GM18519 (cell line): Measurements from ENCODE around the gene IFI27L1.
A peak's percentile ranks its signal among the peaks of the same experiment; 100 is the strongest.

Experiments used
- ATAC-seq: cut with Tn5 transposase; IDR thresholded peaks from one replicate; pipeline ENCODE4 v1.9.1; 2021; ENCODE audit warnings: mild to moderate bottlenecking, moderate library complexity; ENCODE audit not compliant: unreplicated experiment, low FRiP score

Gene IFI27L1

GRCh38 chr14:94077111-94077821 lies 3.8 kb upstream of the IFI27L1 start:
- no peak for ATAC-seq

- no peak for ATAC-seq
These were observed 3.3 kb upstream of the IFI27L1 start for GRCh38 chr14:94077823-94078222.

GRCh38 chr14:94079891-94080620 lies 1.1 kb upstream of the IFI27L1 start:
- ATAC-seq, result no peak

GRCh38 chr14:94081386-94081820 lies 293 bp downstream of the IFI27L1 start:
- peak; percentile 11 for ATAC-seq

DNA sequence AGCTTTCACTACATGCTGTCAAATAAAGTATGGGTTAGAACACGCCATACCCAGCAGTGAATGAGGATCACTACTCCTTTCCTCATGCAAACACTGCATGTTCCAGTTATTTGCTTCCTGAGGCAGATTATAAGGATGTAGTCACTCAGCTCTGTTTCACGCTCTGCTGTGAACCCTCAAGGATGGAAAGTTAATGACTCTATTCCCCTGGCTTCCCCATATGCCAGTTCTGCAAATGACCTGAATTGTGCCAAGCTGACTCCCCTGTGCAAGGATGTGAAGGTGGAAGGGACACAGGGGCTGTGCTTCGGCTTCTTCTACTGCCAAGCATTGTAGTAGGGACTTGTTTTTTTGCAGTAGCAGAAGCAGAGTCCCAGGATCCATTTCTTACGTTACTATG lies 6.8 kb downstream of the IFI27L1 start:
- ATAC-seq, result no peak

- ATAC-seq, result no peak
These were observed 7.4 kb downstream of the IFI27L1 start for GRCh38 chr14:94088516-94088915.

GRCh38 chr14:94089479-94089878 lies 8.4 kb downstream of the IFI27L1 start:
- no peak for ATAC-seq

DNA sequence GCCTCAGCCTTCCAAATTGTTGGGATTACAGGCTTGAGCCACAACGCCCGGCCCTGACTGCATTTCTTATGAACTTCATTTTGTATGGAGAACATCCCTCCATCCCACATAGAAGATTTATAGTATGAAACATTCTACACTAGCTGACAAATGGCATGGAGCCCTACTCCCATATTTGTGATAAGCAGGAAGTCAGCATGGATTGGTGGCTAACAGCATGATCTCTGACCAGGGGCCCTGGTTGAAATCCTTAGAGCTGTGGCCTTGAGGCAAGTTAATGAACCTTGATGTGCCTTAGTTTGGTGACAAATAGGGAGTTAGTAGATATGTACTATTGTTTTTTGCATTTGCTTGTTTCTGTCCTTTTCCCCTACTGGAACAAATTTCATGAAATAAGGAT lies 12.3 kb downstream of the IFI27L1 start:
- ATAC-seq, result no peak

- ATAC-seq, result no peak
These were observed 16.0 kb downstream of the IFI27L1 start for GRCh38 chr14:94097091-94097490.

DNA sequence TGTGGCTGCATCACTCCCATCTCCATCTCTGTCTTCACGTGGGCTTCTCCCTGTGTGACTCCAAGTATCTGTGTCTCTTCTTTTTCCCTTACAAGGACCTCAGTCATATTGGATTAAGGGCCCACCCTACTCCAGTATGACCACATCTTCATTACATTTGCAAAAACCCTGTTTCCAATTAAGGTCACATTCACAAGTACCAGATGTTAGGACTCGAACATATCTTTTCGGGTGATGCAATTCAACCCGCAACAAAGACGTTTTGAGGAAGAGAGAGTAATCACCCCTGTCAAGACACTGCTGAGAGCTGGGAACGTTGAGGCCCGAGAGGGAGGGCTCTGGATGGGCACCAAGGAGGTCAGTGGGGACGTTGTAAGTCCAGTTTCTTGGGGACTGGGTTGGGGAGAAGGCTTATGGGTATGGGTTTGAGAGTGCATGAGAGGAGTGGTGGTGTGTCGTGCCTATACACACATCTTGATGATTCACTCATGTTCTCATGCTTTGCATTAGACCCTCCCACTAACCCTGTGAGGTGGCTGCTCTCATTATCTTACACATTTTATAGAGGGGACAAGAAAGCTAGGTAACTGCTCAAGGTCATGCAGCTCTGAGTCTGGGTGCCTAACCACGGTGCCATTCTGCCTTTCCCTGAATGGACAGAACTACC lies 17.3 kb downstream of the IFI27L1 start:
- ATAC-seq, result no peak

DNA sequence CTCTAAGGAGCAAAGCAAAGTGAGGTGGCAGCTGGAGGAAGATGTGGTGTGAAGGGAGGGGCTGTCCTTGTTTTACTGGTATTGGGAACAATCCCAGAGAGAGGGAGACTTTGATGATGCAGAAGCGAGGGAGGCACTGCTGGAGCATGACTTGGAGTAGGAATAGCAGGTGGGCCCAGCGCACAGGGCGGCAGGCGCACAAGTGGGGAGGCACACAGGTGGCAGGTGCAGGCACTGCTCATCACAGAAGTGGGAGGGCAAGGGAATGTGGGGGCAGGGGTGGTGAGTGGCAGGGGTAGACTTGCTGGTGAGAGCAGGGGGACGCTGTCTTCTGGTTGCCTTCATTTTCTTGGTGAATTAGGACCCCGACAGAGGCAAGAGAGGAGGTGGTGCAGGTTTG lies 17.9 kb downstream of the IFI27L1 start:
- ATAC-seq, result no peak

- ATAC-seq, result no peak
These were observed 19.7 kb downstream of the IFI27L1 start for GRCh38 chr14:94100847-94101246.

GRCh38 chr14:94101748-94102147 lies 20.6 kb downstream of the IFI27L1 start:
- no peak for ATAC-seq

DNA sequence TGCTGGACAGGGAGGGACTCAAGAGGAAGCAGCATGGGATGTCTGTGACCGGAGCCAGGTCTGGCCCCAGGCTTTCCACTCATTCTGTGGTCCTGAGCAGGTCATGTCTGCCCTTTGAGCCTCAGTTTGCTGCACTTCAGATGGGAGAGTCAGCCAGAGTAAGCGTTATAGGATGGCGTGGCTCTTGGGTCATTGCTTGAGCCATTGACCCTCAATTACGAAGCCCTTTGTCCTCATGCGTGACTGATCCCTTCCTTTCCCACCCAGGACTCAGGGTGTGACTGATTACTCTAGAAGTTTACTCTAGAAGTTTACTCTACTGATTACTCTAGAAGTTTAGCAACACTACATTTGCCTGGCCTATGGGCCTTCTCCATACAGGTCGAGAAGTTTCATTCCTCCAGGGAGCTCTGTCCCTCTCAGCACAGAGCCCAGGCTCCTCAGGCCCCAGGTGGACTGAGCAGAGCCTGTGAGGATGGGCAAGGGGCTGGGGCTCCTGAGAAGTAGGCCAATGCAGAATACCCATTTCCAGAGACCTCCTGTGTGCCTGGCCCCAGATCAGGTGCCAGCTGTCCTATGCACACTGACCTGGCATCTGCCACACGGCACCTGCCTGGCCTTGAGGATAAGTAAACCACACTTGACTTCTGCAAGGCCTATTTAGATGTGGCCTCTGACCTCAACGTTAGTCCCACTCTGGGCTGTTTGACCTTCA lies 21.8 kb downstream of the IFI27L1 start:
- ATAC-seq, result no peak

- no peak for ATAC-seq
These were observed 22.5 kb downstream of the IFI27L1 start for GRCh38 chr14:94103554-94104150.

GRCh38 chr14:94104731-94105130 lies 23.6 kb downstream of the IFI27L1 start:
- no peak for ATAC-seq

DNA sequence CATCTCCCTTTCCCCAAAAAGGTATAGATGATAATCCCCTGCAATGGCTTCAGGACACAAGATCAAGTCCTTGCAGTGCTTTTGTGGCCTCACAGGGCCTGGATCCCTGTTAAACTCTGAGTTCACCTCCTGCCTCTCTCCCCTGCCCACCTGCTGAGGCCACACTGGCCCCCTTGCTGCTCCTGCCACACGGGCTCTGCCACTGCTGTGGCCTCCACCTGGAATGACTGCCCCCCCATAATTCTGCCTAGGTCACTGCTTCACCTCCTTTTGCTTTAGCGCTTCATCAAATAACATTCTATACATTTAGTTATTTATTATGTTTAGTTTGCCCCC lies 28.8 kb downstream of the IFI27L1 start:
- no peak for ATAC-seq

GRCh38 chr14:94110552-94111181 lies 29.6 kb downstream of the IFI27L1 start, which contains the start of gene IFI27:
Gene IFI27, plus strand, starts transcription at chr14:94110736.
- no peak for ATAC-seq

DNA sequence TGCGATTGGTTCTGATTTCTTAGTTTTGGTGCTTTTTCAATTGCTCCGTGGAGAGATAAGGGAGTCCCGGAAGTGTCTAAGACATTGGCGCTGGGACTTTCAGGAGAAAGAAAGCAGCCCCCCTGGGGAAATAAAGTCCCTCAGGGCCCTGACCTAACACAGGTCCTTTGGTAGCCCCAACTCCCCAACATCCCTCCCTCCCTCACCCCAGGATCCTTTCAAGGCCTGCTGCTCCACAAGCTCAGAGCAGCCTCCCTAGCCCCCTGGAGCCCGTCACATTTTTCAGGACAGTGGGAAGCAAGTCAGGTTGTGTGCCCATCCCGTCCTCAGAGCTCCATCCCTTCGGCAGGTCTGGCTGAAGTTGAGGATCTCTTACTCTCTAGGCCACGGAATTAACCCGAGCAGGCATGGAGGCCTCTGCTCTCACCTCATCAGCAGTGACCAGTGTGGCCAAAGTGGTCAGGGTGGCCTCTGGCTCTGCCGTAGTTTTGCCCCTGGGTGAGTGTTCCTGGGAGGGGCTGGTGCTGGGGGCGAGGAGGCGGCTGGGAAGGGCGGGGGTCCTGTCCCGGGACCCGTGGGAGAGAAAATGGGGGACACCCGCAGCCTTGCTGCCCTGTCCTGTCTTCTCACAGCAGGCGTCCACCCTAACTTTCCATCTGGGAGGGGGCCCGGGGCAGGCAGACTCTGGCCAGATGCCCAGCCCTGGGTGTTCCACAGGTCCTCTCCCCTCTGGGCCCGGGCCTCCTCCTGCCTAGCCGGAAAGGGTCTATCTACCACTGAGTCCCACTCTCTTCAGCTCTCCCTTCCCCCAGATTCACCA lies 30.4 kb downstream of the IFI27L1 start:
- no peak for ATAC-seq
